Tibial nerve (tissue), 4 donors: ENCODE data around the gene SLCO3A1.

Source experiments
- CTCF ChIP-seq, 5 experiments: fragments of 200-600 bp in 3 of 5; fragments of 450-650 bp in 2 of 5; sonication (generic) in 3 of 5; IDR thresholded peaks; one replicate each; pipeline ENCODE4 v1.5.1; 2016 to 2019; ENCODE audit warnings: antibody characterized with exemption in 5 of 5, mild to moderate bottlenecking in 3 of 5, moderate library complexity in 2 of 5
- EP300 ChIP-seq, 2 donors: sonication (generic); formaldehyde crosslinking; IDR thresholded peaks; one replicate each; pipeline ENCODE4 v1.6.1; 2017; ENCODE audit warnings: antibody characterized with exemption in 2 of 2, mild to moderate bottlenecking in 1 of 2
- POLR2A ChIP-seq, 2 donors: fragments of 450-650 bp; IDR thresholded peaks; one replicate each; pipeline ENCODE4 v1.6.1; 2017; ENCODE audit warnings: antibody characterized with exemption in 2 of 2, mild to moderate bottlenecking in 2 of 2, moderate library complexity in 2 of 2

- TF ChIP-seq CTCF (IDR thresholded peaks at IDR 0.05) (peak in 2 of 5 experiments; percentile 22 to 40), EP300 (IDR thresholded peaks at IDR 0.05) (no peak), POLR2A (IDR thresholded peaks at IDR 0.05) (no peak)
Measured at GRCh38 chr15:91853948-91854638, 585 bp downstream of the SLCO3A1 start.
